HepG2 (cell line): ENCODE data around the gene PGK1. TPM values are rescaled to one million over a fixed set of nuclear protein-coding genes. Genes with fewer than 3 reads are reported as not detected.

Experiments
- ARID2 ChIP-seq: sonication (generic); formaldehyde crosslinking; IDR thresholded peaks from 2 replicates; pipeline ENCODE4 v1.8.1; 2022; ENCODE audit warnings: mild to moderate bottlenecking, missing genetic modification reagents, borderline replicate concordance
- CSRNP1 ChIP-seq: sonication (generic); formaldehyde crosslinking; IDR thresholded peaks from 2 replicates; pipeline ENCODE4 v1.8.1; 2023; ENCODE audit warnings: mild to moderate bottlenecking, missing genetic modification reagents
- GATAD1 ChIP-seq: IDR thresholded peaks from 2 replicates; pipeline ENCODE4 v1.6.1; 2016; ENCODE audit warnings: missing genetic modification reagents, missing compliant biosample characterization
- GMEB1 ChIP-seq: sonication (generic); formaldehyde crosslinking; IDR thresholded peaks from 2 replicates; pipeline ENCODE4 v1.5.1; 2020; ENCODE audit warnings: missing genetic modification reagents, mild to moderate bottlenecking, borderline replicate concordance
- IRX3 ChIP-seq: sonication (generic); formaldehyde crosslinking; IDR thresholded peaks from 2 replicates; pipeline ENCODE4 v1.8.1; 2023; ENCODE audit warnings: mild to moderate bottlenecking, low read depth, missing genetic modification reagents, borderline replicate concordance
- ISL2 ChIP-seq: sonication (generic); formaldehyde crosslinking; IDR thresholded peaks from 2 replicates; pipeline ENCODE4 v1.5.0; 2020; ENCODE audit warnings: missing genetic modification reagents
- KLF11 ChIP-seq: IDR thresholded peaks from 2 replicates; pipeline ENCODE4 v1.6.1; 2016; ENCODE audit warnings: missing compliant biosample characterization
- KLF12 ChIP-seq: sonication (generic); formaldehyde crosslinking; IDR thresholded peaks from 2 replicates; pipeline ENCODE4 v1.4.0; 2020; ENCODE audit warnings: missing genetic modification reagents, borderline replicate concordance
- MLX ChIP-seq: IDR thresholded peaks from 2 replicates; pipeline ENCODE4 v1.6.1; 2016
- NCOR1 ChIP-seq: fragments of 200-600 bp; sonication (generic); IDR thresholded peaks from 2 replicates; pipeline ENCODE4 v1.7.0; 2017; ENCODE audit warnings: antibody characterized with exemption, low read length, borderline replicate concordance
- SALL2 ChIP-seq: sonication (generic); formaldehyde crosslinking; IDR thresholded peaks from 2 replicates; pipeline ENCODE4 v1.8.1; 2023; ENCODE audit warnings: mild to moderate bottlenecking, missing genetic modification reagents, inconsistent platforms
- SRSF9 ChIP-seq: fragments of 200-400 bp; formaldehyde crosslinking; IDR thresholded peaks from 2 replicates; pipeline ENCODE4 v1.6.1; 2018; ENCODE audit warnings: borderline replicate concordance, mild to moderate bottlenecking, low read depth, low read length; ENCODE audit not compliant: insufficient read depth, poor library complexity, severe bottlenecking
- ZFX ChIP-seq: sonication (generic); formaldehyde crosslinking; IDR thresholded peaks from 2 replicates; pipeline ENCODE4 v1.4.0; 2020; ENCODE audit warnings: mild to moderate bottlenecking, low read depth, missing genetic modification reagents, moderate library complexity
- ZNF264 ChIP-seq: sonication (generic); formaldehyde crosslinking; IDR thresholded peaks from 2 replicates; pipeline ENCODE4 v1.4.0; 2020; ENCODE audit warnings: missing genetic modification reagents
- ZNF335 ChIP-seq: sonication (generic); formaldehyde crosslinking; IDR thresholded peaks from 2 replicates; pipeline ENCODE4 v1.4.0; 2020; ENCODE audit warnings: missing genetic modification reagents
- ZNF383 ChIP-seq: sonication (generic); formaldehyde crosslinking; IDR thresholded peaks from 2 replicates; pipeline ENCODE4 v1.4.0; 2020; ENCODE audit warnings: missing genetic modification reagents, mild to moderate bottlenecking, borderline replicate concordance
- ZNF430 ChIP-seq: sonication (generic); formaldehyde crosslinking; IDR thresholded peaks from 2 replicates; pipeline ENCODE4 v1.9.0; 2021; ENCODE audit warnings: mild to moderate bottlenecking, missing genetic modification reagents
- ZNF556 ChIP-seq: sonication (generic); formaldehyde crosslinking; IDR thresholded peaks from 2 replicates; pipeline ENCODE4 v1.4.0; 2020; ENCODE audit warnings: mild to moderate bottlenecking, missing genetic modification reagents, borderline replicate concordance
- ZNF563 ChIP-seq: sonication (generic); formaldehyde crosslinking; IDR thresholded peaks from 2 replicates; pipeline ENCODE4 v1.8.0; 2022; ENCODE audit warnings: mild to moderate bottlenecking, moderate library complexity, missing genetic modification reagents
- ZNF576 ChIP-seq: sonication (generic); formaldehyde crosslinking; IDR thresholded peaks from 2 replicates; pipeline ENCODE4 v1.4.0; 2020; ENCODE audit warnings: mild to moderate bottlenecking, missing genetic modification reagents
- ZNF605 ChIP-seq: sonication (generic); formaldehyde crosslinking; IDR thresholded peaks from 2 replicates; pipeline ENCODE4 v1.8.0; 2022; ENCODE audit warnings: mild to moderate bottlenecking, missing genetic modification reagents
- ZNF724P ChIP-seq: sonication (generic); formaldehyde crosslinking; IDR thresholded peaks from 2 replicates; pipeline ENCODE4 v1.8.0; 2022; ENCODE audit warnings: missing genetic modification reagents, borderline replicate concordance
- ZNF747 ChIP-seq: sonication (generic); formaldehyde crosslinking; IDR thresholded peaks from 2 replicates; pipeline ENCODE4 v1.8.1; 2023; ENCODE audit warnings: missing genetic modification reagents, mild to moderate bottlenecking, borderline replicate concordance
- ZNF790 ChIP-seq: sonication (generic); formaldehyde crosslinking; IDR thresholded peaks from 2 replicates; pipeline ENCODE4 v1.8.0; 2022; ENCODE audit warnings: missing genetic modification reagents, mild to moderate bottlenecking, borderline replicate concordance
- ZSCAN25 ChIP-seq: sonication (generic); formaldehyde crosslinking; IDR thresholded peaks from 2 replicates; pipeline ENCODE4 v1.8.0; 2022; ENCODE audit warnings: mild to moderate bottlenecking, missing genetic modification reagents
- polyA plus RNA-seq, 8 experiments: library from polyadenylated mRNA; depleted of rRNA in 3 of 8; stranded (reverse) in 7 of 8; unstranded in 1 of 8; fragments of >200 nt; fragmentation: Illumina TruSeq in 4 of 8; extraction: Trizol in 4 of 8; gene quantifications; 2 replicates each; pipeline versions ENCODE4 v1.2.1 to v1.2.3, GENCODE V29; 2011 to 2016; ENCODE audit warnings: low read depth in 4 of 8, missing spikeins in 1 of 8, mixed read lengths in 1 of 8; ENCODE audit not compliant: insufficient read depth in 1 of 8
- total RNA-seq, 5 experiments: library from RNA; depleted of rRNA; stranded (reverse); fragments of >200 nt; fragmentation: Illumina TruSeq; extraction: Trizol; gene quantifications; 2 replicates each; pipeline ENCODE4 v1.2.3, GENCODE V29; 2016; ENCODE audit warnings: low read depth in 1 of 5

PGK1 gene
- total and polyA plus RNA-seq, 2 of the 13 experiments (the other 11 are each of a cell fraction or from before 2014, with no cell fraction given) = 325 to 1,274 TPM

GRCh38 chrX:78103623-78104446 lies at the start of gene PGK1 (continued):
- 0 out of 2 replicates have a peak, but pooled peaks have one; percentile 42 for TF ChIP-seq CSRNP1 (CRISPR knock-in tag)
- TF ChIP-seq ZNF747 (CRISPR knock-in tag) = peak; percentile 72; the same call in 1 of the 2 replicates
- 0 out of 2 replicates have a peak, but pooled peaks have one; percentile 31 for TF ChIP-seq IRX3
- TF ChIP-seq ZNF563 = peak; percentile 86; the same call in 1 of the 2 replicates
- TF ChIP-seq ZFX (CRISPR knock-in tag) = peak; percentile 66
- peak; percentile 92 for TF ChIP-seq ZNF605 (CRISPR knock-in tag)
- peak; percentile 83; the same call in 1 of the 2 replicates for TF ChIP-seq ZNF724P
- TF ChIP-seq ISL2 (CRISPR knock-in tag) = peak; percentile 49; the same call in 1 of the 2 replicates
- TF ChIP-seq ZNF790 (CRISPR knock-in tag) = peak; percentile 34; the same call in 1 of the 2 replicates
- TF ChIP-seq SRSF9 = no peak
- TF ChIP-seq SALL2 (CRISPR knock-in tag) = 0 out of 2 replicates have a peak, but pooled peaks have one; percentile 51
- TF ChIP-seq ZNF335 = peak; percentile 41; the same call in 1 of the 2 replicates
- 0 out of 2 replicates have a peak, but pooled peaks have one; percentile 63 for TF ChIP-seq MLX (CRISPR knock-in tag)
- peak; percentile 75; the same call in 1 of the 2 replicates for TF ChIP-seq KLF12 (CRISPR knock-in tag)
- TF ChIP-seq ZNF430 = peak; percentile 90; the same call in 1 of the 2 replicates
- 0 out of 2 replicates have a peak, but pooled peaks have one; percentile 1 for TF ChIP-seq KLF11 (CRISPR knock-in tag)
- peak; percentile 83 for TF ChIP-seq GATAD1
- no peak for TF ChIP-seq ZNF576 (CRISPR knock-in tag)
- peak; percentile 36; the same call in 1 of the 2 replicates for TF ChIP-seq ZNF556
- no peak for TF ChIP-seq ZNF383 (CRISPR knock-in tag)
- peak; percentile 55; the same call in 1 of the 2 replicates for TF ChIP-seq ARID2 (CRISPR knock-in tag)
- peak; percentile 96 for TF ChIP-seq GMEB1 (CRISPR knock-in tag)
- peak; percentile 18; the same call in 1 of the 2 replicates for TF ChIP-seq NCOR1
- peak; percentile 42; the same call in 1 of the 2 replicates for TF ChIP-seq ZSCAN25
- 0 out of 2 replicates have a peak, but pooled peaks have one; percentile 52 for TF ChIP-seq ZNF264 (CRISPR knock-in tag)
